Chondrocyte (in vitro differentiated cells): ENCODE measurements around the gene SLC35A5. TPM values are rescaled to one million over a fixed set of nuclear protein-coding genes. Genes with fewer than 3 reads are reported as not detected.
"Not testable (repeated sequence)": the region's sequence is repeated elsewhere in the genome, so short reads cannot be mapped to it uniquely, and the experiment has no call there.

Experiments used
- DNase-seq: peaks from one replicate; pipeline ENCODE4 v3.0.0; 2021; ENCODE audit warnings: mixed read lengths, low spot score
- H3K27ac Mint-ChIP-seq: one replicate; pipeline ENCODE4 v1.8.0; 2021; ENCODE audit warnings: mild to moderate bottlenecking, moderate library complexity, mixed read lengths; ENCODE audit not compliant: unreplicated experiment
- H3K27me3 Mint-ChIP-seq: 2 replicates; pipeline ENCODE4 v1.8.0; 2021; ENCODE audit warnings: low read depth, mixed read lengths
- H3K36me3 Mint-ChIP-seq: 2 replicates; pipeline ENCODE4 v1.8.0; 2021; ENCODE audit warnings: low read depth, mixed read lengths
- H3K4me1 Mint-ChIP-seq: 2 replicates; pipeline ENCODE4 v1.8.0; 2021; ENCODE audit warnings: low read depth, mild to moderate bottlenecking, mixed read lengths
- H3K4me3 Mint-ChIP-seq: one replicate; pipeline ENCODE4 v1.8.0; 2021; ENCODE audit warnings: mild to moderate bottlenecking, moderate library complexity, mixed read lengths; ENCODE audit not compliant: unreplicated experiment
- H3K9me3 Mint-ChIP-seq: 2 replicates; pipeline ENCODE4 v1.8.0; 2021; ENCODE audit warnings: low read depth, mixed read lengths
- CTCF ChIP-seq: fragments of 200-600 bp; sonication (generic); IDR thresholded peaks from 2 replicates; pipeline ENCODE4 v1.5.0; 2021; ENCODE audit warnings: antibody characterized with exemption, mild to moderate bottlenecking, moderate library complexity
- long read RNA-seq: library from polyadenylated mRNA; stranded (forward); transcript quantifications from one replicate; pipeline ENCODE4 v2.0.0, GENCODE V29; 2021
- total RNA-seq: library from RNA; stranded (reverse); gene quantifications from 3 replicates; pipeline ENCODE4 v1.2.1, GENCODE V29; 2021

Gene SLC35A5
- 39.8 to 46.4 TPM (median 45.8 TPM) in 3 replicates for total RNA-seq
- long read RNA-seq, full-length matches to known transcripts, result 80 of 87 reads
- long read RNA-seq, partial matches to known transcripts, result 1 of 87 reads
- long read RNA-seq, other reads (novel, unspliced or antisense), result 6 of 87 reads

- H3K27ac Mint-ChIP-seq, result peak within 1 kb of the TSS; percentile 99
- peaks cover 6% of the 10 kb centered on the region for H3K36me3 Mint-ChIP-seq
- peak; percentile 98 for DNase-seq
- H3K9me3 Mint-ChIP-seq, result no peaks in the 10 kb centered on the region
- peaks cover 27% of the 10 kb centered on the region for H3K4me1 Mint-ChIP-seq
- no peak for TF ChIP-seq CTCF
- peak within 1 kb of the TSS; percentile 88 for H3K4me3 Mint-ChIP-seq
- H3K27me3 Mint-ChIP-seq, result no peaks in the 10 kb centered on the region
Observed at GRCh38 chr3:112561734-112562529, at the start of gene SLC35A5, which contains the start of gene ATG3. Gene SLC35A5 (plus strand): TSS chr3:112562045. CDS start chr3:112563404, 1,359 bp downstream. Gene ATG3 (minus strand): TSS chr3:112561962. CDS start chr3:112561528, 434 bp downstream.

DNA sequence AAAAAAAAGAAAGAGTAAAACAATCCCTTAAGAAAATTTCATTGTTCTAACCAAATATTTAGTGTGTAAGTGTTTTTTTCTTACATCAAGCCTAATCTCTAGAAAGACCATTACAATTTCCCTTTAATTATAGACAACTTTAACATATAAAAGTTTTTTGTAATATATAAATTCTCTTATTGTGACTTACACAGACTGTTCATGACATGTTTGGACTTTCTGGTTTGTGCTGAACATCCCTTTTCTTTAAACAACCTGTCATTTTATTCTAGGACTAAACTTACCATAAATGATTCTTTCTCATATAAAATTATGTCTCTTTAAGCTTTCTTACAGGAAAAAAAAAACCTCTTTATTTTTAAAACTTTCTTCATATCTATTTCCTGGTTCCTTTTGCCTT is 49.5 kb upstream of the SLC35A5 start:
- DNase-seq, result no peak
- Mint-ChIP-seq H3K9me3 (peaks cover 6% of the 10 kb centered on the region), H3K4me3 (no peak overlapping the region), H3K27me3 (no peaks in the 10 kb centered on the region), H3K27ac (no peak overlapping the region), H3K4me1 (no peaks in the 10 kb centered on the region), H3K36me3 (peaks cover 2% of the 10 kb centered on the region)
- no peak for TF ChIP-seq CTCF

DNA sequence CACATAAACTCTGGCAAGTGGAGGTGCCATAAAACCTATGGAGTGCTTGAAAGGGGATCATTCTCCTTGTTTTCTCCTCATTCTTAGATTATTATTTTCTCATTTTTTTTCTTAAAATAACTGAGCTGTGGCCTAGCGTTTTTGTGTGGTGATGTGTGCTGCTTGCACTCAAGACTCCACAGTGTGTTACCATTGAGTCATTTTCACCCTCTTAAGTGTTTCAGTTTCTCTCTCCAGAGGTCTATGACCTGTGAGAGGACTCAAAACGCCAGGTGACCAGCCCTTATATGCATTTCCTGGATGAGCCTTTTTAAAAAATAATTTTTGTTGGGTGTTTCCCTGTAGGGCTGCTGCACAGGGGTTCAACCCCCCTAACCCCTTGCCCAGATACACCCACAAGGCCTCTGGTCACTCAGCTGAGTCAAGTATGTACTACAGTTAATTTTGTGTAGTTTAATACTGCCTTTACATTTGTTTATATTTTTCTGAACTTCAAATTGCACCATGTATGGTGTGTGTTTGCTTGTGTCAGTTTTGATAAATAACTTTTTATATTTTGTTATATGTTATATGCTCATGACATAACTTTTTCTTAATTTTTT is 47.2 kb upstream of the SLC35A5 start:
- peaks cover 2% of the 10 kb centered on the region for H3K36me3 Mint-ChIP-seq
- no peak for DNase-seq
- TF ChIP-seq CTCF, result no peak
- no peaks in the 10 kb centered on the region for H3K27me3 Mint-ChIP-seq
- no peak overlapping the region for H3K27ac Mint-ChIP-seq
- peaks cover 6% of the 10 kb centered on the region for H3K9me3 Mint-ChIP-seq
- no peak overlapping the region for H3K4me3 Mint-ChIP-seq
- H3K4me1 Mint-ChIP-seq, result no peaks in the 10 kb centered on the region

DNA sequence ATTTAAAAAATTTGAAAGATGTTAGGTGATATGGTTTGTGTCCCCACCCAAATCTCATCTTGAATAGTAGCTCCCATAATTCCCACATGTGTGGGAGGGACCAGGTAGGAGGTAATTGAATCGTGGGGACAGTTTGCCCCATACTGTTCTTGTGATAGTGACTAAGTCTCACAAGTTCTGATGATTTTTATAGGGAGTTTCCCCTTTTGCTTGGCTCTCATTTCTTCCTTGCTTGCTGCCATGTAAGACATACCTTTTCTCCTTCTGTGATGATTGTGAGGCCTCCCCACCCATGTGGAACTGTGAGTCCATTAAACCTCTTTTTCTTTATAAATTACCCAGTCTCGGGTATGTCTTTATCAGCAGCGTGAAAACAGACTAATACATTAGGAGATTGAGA is 42.9 kb upstream of the SLC35A5 start:
- not testable (repeated sequence) for H3K9me3 Mint-ChIP-seq, H3K4me1 Mint-ChIP-seq, H3K4me3 Mint-ChIP-seq, H3K27ac Mint-ChIP-seq, DNase-seq, H3K27me3 Mint-ChIP-seq, H3K36me3 Mint-ChIP-seq

GRCh38 chr3:112519424-112520001 is 42.3 kb upstream of the SLC35A5 start:
- H3K27me3 Mint-ChIP-seq, result no peaks in the 10 kb centered on the region
- TF ChIP-seq CTCF, result peak; percentile 92
- H3K4me1 Mint-ChIP-seq, result no peaks in the 10 kb centered on the region
- no peak for DNase-seq
- no peak overlapping the region for H3K4me3 Mint-ChIP-seq
- H3K9me3 Mint-ChIP-seq, result no peaks in the 10 kb centered on the region
- H3K36me3 Mint-ChIP-seq, result peaks cover 6% of the 10 kb centered on the region
- no peak overlapping the region for H3K27ac Mint-ChIP-seq

DNA sequence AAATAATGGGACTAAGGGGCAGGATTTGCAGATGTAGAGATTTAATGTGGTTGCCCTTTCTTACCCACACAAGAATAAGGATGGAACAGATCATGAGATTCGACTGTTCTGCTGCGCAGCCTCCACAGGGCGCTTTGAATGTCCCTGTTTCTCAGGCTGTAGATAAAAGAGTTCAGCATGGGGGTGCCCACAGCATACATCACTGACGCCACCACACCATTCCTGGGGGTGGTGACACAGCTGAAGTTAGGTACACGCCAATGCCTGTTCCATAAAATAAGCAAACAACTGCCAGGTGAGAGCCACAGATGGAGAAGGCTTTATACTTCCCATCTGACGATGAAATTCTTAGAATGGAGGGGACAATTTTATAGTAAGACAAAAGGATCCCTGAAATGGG is 37.7 kb upstream of the SLC35A5 start:
- H3K27ac Mint-ChIP-seq, H3K27me3 Mint-ChIP-seq, DNase-seq, H3K4me3 Mint-ChIP-seq, H3K4me1 Mint-ChIP-seq, H3K9me3 Mint-ChIP-seq: not testable (repeated sequence)
- peaks cover 10% of the 10 kb centered on the region for H3K36me3 Mint-ChIP-seq
